GM18517 (cell line): ENCODE measurements around the gene MGLL.
"Not testable (repeated sequence)": the region's sequence is repeated elsewhere in the genome, so short reads cannot be mapped to it uniquely, and the experiment has no call there.

Source experiments
- ATAC-seq: cut with Tn5 transposase; IDR thresholded peaks from one replicate; pipeline ENCODE4 v1.9.1; 2021; ENCODE audit warnings: mild to moderate bottlenecking, moderate library complexity; ENCODE audit not compliant: unreplicated experiment

The MGLL gene

DNA sequence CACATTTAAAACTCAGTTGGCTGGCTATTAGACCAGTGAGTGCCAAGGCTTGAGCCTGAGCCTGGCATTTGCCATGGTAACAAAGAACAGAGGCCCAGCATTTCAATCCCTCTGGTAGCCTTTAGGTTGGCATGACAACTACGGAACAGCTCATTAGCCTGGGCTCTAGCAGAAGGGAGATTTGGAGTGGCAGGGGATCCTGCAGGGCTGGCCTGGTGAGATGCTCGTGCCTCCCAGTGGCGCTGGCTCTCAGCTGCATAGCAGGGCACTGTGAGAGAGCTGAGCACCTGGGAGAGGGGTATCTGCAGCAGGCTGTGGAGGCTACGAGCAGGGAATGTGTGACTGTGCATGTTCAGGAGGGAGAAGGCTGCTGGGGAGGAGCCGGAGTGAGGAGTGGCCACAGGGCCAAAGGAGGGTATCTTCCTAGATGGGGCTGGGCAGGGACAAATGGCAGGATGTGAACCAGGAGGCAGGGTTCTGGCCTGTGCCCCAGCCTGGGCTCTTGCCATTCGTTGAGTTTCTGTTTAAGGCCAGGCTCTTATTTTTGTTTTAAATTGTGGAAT is 155.1 kb downstream of the MGLL start:
- no peak for ATAC-seq

DNA sequence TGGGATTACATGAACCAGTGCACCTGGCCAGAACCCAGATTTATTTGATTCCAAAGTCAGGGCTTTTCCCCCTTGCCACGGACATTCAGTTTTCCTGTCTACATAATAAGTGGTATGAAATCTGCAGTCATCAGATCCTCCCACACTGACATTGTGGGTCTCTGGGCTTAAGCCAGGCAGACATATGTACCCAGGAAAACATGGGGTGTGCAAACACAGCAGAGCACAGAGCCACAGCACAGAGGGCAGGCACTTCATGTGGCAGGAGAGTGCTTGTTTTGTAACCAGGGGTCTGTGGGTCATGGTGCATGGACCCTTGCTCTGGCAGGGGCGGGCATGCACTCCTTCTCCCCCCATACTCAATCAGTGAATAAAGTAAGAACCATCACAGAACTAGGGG is 155.6 kb downstream of the MGLL start:
- ATAC-seq = no peak

DNA sequence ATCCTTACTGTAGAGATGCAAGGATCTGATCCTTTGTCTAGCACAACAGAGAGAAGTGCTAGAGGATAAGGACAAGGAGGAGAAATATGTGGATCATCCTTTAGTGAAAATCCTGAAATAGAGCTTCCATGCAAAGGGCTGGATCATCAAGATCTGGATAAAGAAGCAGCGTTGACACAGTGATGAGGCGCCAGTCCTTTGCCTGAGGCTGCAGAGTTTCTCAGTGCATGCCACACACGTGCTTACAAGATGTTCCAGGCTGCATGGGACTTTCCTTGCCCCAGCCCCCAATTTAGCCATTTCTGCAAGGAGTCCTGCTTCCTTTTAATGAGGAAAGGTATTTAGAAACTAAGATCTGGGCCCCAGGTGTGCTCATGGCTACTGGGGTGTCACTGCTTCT is 156.7 kb downstream of the MGLL start:
- no peak for ATAC-seq

DNA sequence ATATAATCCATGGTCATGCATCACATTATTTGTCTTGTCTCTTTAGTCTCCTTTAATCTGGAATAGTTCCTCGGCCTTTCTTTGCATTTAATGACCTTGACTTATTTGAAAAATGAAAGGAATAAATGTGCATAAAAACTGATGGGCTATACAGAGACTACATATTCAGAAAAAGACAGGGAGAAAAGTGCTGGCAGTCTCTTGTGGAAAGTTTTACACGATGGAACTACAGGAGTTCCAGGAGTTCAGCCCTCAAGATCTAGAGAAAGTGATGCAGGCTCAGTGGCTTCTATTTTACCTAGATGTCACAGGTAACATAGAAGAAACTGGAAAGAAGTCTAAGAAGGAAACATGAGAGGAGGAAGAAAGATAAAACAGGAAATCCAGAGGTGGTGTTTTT is 157.2 kb downstream of the MGLL start:
- ATAC-seq = no peak

DNA sequence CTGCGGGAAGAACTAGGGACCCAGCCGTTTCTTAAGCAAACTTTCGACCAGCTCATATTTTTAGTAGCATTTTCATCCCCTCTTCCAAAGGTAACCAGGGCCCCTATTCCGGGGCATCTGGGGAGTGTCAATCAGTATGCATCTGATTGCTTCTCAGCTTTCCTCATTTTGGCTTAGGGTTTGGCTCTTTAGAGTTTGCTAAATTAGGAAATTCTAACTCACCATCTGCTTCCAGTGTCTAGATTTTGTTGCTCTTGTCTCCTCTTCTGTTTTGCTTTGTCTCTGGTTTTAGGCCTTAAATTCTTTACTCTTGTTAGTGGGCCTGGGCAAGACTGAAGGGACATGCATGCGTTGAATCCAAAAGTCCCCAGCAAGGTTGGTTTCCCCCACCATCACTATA is 159.2 kb downstream of the MGLL start:
- no peak for ATAC-seq

DNA sequence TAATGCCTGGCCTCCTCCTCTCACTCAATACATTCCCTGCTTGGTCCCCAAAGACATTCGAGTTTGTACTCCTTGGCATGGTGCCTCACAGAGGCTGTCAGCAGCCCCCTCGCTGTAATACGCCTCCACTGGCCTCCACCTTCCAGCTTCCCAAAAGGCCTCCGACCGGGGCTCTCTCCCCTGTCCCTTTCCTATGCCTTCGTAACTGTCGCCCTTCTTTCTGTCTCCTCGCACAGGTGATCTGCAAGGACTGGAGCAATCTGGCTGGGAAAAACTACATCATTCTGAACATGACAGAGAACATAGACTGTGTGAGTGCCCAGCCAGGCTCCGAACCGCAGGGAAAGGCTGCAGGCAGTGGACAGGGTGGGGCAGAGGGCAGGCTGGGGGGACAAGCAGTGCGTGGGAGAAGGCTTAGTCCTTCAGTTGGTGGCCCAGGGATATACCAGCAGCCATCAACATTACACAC is 160.3 kb downstream of the MGLL start:
- no peak for ATAC-seq

DNA sequence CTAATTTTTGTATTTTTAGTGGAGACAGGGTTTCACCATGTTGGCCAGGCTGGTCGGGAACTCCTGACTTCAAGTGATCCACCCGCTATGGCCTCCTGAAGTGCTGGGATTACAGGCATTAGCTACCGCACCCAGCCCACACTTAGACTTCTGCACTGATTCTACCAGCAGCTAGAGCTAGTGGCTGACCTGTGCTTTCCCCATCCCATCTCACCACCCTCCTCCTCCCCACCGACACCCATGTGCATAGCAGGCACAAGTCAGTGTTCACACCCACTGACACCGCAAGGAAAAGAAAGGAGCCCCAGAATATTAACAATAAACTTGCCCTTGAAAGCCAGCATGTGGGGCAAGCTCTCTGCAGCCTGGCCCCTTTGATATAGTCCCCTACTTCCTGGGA is 160.7 kb downstream of the MGLL start:
- ATAC-seq = no peak

DNA sequence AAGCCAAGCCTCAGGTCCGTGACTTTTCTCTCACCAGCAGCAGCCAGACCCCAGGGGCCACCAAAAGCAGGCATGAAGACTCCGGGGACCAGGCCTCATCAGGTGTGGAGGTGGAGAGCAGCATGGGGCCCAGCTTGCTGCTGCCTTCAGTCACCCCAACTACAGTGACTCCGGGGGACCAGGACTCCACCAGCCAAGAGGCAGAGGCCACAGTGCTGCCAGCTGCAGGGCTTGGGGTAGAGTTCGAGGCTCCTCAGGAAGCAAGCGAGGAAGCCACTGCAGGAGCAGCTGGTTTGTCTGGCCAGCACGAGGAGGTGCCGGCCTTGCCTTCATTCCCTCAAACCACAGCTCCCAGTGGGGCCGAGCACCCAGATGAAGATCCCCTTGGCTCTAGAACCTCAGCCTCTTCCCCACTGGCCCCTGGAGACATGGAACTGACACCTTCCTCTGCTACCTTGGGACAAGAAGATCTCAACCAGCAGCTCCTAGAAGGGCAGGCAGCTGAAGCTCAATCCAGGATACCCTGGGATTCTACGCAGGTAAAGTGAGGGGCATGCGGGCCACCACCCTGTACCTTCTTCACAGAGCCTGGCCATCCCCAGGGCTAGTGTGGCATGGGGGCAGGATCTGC is 161.6 kb downstream of the MGLL start:
- ATAC-seq = no peak

DNA sequence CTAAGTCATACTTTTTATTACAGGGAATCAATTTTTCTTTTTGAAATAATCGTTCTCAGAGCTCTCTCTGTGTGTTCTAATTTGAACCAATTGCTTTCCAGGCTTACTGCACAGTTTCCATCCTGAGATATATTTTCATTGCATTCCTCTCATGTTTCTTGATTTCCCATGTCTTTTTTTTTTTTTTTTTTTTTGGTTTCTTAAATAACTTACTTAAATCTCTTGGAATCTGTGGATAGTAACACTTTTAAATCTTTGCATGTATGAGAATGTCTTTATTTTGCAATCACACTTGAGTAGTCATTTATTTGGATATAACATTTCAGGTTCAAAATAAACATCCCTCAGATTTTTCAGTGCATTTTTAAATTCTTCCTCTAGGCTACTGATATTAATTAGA is 164.1 kb downstream of the MGLL start:
- ATAC-seq = no peak

DNA sequence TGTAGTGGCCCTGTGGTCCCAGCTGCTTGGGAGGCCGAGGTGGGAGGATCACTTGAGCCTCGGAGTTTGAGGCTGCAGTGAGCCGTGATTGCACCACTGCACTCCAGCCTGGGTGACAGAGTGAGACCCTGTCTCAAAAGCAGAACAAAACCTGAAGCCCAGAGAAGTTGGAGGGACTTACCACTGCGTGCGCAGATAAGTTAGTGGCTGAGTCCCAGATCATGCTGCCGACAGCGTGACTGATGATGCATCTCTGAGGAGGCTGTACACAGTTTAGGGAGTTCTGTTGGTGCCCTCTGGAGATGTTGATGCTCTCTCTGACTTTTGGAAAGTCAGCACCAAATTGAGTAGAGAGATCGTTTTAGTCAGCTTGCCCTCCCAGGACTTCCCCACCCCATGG is 165.4 kb downstream of the MGLL start:
- ATAC-seq = no peak

DNA sequence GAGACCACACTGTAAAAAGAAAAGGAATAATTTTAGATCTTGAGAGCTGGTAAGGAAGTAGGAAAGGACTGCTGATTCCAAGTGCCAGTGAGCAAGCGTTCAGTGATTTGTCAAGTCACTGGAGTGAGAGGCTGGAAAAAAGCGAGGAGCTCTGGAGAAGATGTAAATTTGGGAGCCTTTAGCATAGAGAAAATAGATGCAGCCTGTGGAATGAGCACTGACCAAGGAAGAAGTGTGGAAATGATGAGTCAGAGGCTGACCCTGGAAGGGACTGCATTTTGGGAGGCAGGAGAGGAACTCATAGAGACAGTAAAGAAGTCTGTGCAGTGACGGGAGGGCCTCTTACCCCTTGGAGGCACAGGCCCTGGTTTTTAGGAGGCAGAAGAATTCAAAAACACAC is 166.7 kb downstream of the MGLL start:
- no peak for ATAC-seq

DNA sequence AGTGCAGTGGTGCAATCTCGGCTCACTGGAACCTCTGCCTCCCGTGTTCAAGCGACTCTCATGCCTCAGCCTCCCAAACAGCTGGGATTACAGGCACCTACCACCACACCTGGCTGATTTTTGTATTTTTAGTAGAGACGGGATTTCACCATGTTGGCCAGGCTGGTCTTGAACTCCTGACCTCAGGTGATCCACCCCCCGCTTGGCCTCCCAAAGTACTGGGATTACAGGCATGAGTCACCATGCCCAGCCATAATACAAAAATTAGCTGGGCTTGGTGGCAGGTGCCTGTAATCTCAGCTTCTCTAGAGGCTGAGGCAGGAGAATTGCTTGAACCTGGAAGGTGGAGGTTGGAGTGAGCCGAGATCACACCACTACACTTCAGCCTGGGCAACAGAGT is 167.3 kb downstream of the MGLL start:
- ATAC-seq = not testable (repeated sequence)

DNA sequence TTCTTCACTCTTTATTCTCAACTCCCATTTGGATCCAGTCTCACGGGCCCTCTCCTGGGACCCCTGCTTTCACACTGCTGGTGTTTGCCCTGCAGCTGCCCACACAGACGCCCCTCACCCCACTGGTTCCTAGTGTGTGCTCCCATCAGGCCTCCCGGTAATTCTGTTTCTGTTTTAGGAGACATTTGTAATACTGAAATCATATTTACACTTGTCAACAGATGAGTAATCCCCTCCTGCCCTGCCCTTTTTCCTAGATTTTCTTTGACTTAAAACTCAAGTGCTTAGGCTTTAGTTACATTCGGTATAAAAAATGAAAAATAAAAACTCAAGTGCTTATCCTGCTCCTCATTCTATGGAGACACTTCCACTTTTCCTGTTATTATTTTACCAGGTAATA is 167.9 kb downstream of the MGLL start:
- ATAC-seq = no peak

DNA sequence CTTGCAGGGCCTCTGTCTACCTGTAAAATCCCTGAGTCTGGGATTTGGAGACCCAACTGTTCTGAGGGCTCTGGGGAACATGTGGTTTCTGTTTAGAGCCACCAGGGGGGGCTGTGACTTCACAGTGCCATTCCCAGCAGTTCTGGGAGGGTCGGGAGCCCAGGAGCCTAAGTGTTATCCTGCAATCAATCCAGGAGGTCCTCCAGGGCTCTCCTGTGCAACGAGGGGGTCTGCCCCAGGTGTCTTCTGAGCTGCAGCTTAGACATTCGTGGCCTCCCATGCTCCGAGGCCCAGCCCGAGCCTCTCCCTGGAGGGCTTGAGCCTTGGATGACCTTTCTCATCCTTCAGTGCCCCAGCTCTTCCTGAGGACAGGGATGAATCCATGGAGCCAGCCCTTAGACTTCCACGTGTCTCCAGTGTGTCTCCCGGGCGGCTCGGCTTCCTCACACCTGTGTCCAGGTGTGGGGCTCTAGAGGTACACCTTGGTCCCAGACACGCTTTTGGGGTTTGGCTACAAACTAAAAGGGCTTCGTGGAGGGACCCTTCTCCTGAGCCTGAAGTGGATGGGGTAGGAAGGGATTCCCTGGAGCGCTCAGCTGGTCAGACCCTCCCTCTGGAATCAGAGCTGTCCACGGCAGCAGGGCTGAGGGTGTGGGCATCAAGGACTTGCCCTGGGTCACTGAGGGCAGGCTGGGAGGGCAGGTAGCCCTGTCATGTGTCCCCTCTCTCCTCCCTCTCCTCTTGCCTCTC is 169.9 kb downstream of the MGLL start:
- no peak for ATAC-seq

DNA sequence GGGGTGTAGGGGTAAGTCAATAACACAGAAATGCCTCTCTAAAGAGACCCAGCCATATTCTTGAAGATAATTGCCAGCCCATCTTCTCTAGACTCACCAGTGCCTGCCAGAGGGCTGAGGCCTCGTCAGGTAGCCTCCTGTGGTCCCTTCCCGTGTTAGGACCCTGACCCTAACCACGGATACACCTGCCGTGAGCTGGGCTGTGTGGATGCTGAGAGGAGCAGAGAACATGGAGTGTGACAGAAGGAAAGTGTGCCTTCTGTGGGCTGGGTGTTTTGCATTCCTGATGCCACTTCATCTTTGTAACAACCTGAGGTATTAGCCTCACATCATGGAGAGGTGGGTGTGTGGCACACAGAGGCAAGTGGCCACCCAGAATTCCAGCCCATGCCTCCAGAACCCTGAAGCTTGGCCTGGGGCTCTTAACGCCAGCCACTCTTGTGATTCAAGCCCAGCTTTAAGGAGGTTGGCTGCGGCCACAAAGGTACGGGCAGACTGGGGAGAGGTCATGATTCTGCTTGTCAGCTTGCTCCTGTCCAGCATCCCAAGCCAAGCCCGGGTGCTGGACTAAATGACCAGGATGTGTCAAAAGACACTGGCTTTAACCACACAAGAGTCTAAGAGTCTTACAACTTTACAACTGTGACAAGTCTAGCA is 170.7 kb downstream of the MGLL start:
- no peak for ATAC-seq

DNA sequence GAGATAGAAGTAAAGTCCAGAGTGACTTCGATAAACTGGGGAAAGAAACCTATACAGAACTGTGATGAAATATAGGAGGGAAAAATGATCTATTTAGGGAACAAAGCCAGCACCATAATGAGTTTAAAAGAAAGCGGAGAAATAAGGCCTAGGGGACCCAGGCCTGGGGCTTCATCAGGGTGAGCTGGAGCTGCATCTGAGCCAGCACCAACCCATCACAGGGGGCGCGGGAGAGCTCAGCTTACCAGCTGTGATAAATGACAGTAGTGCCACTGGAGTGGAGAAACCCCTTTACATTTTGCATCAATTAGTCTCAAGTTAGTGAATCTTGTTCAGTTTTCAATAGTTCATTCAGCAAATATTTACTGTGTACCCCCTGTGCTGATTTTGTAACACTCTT is 172.1 kb downstream of the MGLL start:
- no peak for ATAC-seq

DNA sequence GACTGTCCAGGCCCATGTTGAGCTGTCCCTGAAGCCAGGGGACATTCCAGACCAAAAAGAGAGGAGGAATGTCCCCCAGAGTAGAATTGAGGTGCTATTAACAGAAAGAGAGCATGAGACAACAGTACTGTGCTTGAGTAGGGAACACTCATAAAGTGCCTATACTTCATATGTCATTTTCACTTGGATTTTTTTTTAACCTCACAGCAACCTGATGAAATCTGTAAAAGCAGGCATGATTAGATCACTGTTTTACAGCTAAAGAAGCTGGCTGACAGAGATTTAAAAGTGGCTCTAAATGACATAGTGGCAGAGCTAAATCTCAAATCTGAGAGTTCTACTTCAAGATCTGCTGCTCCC is 174.5 kb downstream of the MGLL start:
- ATAC-seq = no peak

DNA sequence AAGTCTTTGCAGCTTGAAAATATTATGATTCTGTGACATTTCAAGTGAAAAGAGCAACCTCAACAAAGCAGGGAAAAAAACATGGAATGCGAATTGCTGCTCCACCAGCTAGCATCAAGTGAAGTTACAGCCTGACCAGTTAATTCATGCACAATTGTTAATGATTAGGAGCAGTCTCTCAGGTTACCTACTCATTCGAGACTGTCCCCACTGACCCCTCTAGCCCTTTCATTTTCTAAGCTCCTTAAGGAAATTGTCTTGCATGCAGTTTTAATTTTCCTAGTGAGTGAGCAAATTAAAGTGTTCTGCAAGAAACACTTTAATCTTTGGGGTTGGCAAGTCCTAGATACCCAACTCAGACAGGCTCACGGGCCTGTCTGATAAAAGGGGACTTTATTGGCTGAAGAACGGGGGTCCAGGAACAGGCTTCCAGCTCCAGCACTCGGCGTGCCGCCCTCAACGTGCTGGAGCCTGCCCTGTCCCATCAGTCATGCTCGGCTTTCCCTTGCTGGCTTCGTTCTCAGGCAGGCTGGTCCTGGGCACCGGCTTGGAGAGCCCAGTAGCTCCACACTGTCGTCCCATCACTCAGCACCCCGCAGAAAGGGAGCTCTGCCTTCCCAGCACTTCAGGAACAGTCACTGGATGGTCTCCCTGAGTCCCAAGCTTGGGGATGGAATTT is 175.0 kb downstream of the MGLL start:
- no peak for ATAC-seq

DNA sequence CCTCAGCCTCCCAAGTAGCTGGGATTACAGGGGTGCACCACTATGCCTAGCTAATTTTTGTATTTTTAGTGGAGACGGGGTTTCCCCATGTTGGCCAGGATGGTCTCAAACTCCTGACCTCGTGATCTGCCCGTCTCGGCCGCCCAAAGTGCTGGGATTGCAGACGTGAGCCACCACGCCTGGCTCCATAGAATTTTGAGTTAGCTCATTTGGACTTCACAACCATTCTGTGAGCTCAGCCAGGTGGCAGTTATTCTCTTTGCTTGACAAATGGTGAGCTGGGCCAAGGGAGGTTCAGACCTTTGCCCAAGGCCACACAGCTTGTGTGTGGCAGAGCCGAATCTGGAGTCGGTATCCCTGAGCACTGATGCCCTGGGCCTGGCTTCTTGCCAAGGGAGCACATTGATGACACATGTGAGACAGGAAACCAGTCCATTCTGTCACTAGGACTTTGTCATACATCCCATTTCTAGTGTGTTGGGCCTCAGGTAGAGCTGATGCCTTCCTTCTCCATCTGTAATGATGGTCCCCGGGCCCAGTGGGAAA is 175.7 kb downstream of the MGLL start:
- ATAC-seq = no peak

DNA sequence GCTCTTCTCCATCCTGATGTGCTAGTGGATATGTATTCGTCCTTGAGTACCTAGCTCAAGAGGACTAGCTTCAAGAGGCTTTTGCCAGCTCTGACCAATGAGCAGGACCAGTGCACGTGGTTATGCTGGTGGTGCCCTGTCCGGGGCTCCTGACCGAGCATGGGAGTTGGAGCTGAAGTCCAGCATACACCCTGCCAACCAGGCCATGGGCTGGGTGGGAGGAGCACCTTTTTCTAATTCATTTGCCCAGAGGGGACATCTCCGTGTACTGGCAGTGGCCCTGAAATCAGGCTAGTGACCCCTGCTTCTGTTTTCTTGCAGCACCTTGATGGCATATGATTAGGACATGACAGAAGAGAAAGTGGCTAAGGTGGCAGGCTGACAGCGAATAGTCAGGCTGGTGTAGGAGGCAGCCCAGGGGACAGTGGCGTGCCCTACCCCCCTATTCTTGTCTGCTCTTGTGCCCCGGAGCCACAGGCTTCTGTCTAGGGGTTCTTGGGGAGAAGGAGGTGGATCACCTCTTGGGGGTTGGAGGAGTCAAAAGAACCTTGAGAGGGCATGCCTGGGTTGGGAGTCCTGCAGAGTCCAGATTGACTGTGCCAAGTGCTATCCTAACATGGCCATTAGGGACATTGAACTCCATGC is 176.8 kb downstream of the MGLL start:
- no peak for ATAC-seq
